GM12875 (cell line): Measurements from ENCODE around the gene MLLT6.

Experiments
- H3K4me3 ChIP-seq: one replicate; pipeline ENCODE4 v1.5.1; 2011; ENCODE audit warnings: low read depth, low read length, control low read depth
- CTCF ChIP-seq: IDR thresholded peaks from 2 replicates; pipeline ENCODE4 v1.5.1; 2011; ENCODE audit warnings: low read depth, mild to moderate bottlenecking, control low read depth, inconsistent platforms, low read length, moderate library complexity, borderline replicate concordance; ENCODE audit not compliant: insufficient read depth

Gene MLLT6

GRCh38 chr17:38704606-38705522 lies at the start of gene MLLT6:
Gene MLLT6, plus strand, starts transcription at chr17:38705273. Its CDS starts 360 bp downstream, at chr17:38705633.
- TF ChIP-seq CTCF, result no peak
- H3K4me3 ChIP-seq, result peak within 1 kb of the TSS; percentile 56

GRCh38 chr17:38656959-38657823 lies 47.9 kb upstream of the MLLT6 start:
- H3K4me3 ChIP-seq, result no peak overlapping the region
- no peak for TF ChIP-seq CTCF

GRCh38 chr17:38657824-38658740 lies 47.0 kb upstream of the MLLT6 start:
- no peak overlapping the region for H3K4me3 ChIP-seq

DNA sequence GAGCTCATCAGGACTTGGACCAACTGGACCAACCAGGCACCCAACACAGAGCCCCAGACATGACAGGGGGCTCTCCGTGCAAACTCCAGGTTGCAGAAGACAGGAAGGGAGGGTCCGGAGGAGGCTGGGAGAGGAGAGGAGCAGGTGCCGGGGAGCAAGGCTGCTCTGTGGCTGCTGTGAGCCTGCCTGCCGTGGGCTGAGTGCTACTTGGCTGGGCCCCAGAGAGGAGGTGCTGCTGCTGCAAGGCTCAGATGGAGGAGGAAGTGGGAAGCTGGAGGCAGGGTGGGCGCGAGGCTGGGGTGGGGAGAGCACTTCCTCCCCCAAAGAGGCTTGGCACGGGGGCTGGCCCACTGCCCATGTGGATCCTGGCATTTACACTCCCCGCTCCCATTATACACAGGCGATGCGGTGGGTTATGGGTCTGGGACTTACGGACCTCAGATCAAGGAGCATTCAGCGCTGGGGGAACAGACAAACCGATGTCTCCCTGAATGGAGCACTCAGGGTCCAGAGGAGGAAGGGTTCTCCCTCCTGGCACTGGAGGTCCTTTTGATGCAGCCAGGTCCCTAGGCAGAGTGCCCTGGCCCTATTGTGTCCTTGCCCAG lies 46.2 kb upstream of the MLLT6 start:
- no peak for TF ChIP-seq CTCF
- H3K4me3 ChIP-seq, result no peak overlapping the region

More at GRCh38 chr17:38657824-38658740, 47.0 kb upstream of the MLLT6 start:
- TF ChIP-seq CTCF, result no peak

DNA sequence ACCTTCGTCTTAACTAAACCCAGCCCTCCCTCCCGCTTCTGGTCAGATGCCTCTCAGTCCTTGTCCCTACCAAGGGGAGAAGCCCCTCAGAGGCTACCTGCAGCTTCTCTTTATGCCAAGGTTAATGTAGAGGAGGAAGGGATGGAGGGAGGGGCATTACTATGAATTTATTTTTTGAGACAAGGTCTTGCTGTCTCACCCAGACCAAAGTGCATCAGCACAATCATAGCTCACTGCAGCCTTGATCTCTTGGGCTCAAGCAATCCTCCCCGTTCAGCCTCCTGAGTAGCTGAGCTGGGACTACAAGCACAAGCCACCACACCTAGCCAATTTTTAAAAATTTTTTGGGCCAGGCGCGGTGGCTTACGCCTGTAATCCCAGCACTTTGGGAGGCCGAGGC lies 45.7 kb upstream of the MLLT6 start:
- no peak overlapping the region for H3K4me3 ChIP-seq
- TF ChIP-seq CTCF, result no peak

DNA sequence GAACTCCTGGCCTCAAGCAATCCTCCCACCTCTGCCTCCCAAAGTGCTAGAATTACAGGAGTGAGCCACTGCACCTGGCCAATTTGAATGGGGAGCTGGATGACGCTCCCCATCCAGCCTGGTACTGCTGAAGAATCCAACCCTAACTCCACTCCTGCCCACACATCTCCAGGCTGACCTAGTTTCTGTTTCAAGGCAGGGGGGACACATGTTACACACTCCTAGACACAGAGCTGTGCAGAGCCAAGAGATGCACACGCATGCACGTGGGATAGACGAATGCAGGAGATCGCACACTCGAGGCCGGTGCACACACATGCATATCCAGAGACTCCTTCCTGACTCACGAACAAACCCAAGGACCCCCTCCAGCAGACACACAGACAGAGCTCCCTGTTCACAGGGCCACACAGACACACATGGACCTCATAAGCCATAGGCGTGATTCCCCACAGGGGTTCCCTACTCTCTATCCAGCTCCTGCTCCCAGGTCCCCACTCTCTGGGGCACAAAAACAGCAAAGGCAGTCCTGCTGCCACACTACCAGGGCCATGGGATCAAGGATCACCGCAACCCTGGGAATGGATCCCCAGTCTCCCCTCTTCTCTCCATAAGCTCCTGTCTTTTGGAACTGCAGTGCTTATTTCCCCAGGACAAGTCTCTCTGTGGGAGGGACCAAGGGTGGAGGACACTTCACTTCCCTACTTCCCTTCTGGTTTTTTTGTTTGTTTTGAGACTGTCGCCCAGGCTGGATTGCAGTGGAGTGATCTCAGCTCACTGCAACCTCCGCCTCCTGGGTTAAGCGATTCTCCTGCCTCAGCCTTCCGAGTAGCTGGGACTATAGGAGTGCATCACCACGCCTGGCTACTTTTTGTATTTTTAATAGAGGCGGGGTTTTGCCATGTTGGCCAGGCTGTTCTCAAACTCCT lies 44.7 kb upstream of the MLLT6 start:
- H3K4me3 ChIP-seq, result no peak overlapping the region
- TF ChIP-seq CTCF, result no peak
